ENCODE results near the gene CLDN12.
"Not testable (repeated sequence)": the region's sequence is repeated elsewhere in the genome, so short reads cannot be mapped to it uniquely, and the experiment has no call there.

The CLDN12 gene

GRCh38 chr7:90445633-90446032 is 42.4 kb downstream of the CLDN12 start:
- no peak for DNase-seq

DNA sequence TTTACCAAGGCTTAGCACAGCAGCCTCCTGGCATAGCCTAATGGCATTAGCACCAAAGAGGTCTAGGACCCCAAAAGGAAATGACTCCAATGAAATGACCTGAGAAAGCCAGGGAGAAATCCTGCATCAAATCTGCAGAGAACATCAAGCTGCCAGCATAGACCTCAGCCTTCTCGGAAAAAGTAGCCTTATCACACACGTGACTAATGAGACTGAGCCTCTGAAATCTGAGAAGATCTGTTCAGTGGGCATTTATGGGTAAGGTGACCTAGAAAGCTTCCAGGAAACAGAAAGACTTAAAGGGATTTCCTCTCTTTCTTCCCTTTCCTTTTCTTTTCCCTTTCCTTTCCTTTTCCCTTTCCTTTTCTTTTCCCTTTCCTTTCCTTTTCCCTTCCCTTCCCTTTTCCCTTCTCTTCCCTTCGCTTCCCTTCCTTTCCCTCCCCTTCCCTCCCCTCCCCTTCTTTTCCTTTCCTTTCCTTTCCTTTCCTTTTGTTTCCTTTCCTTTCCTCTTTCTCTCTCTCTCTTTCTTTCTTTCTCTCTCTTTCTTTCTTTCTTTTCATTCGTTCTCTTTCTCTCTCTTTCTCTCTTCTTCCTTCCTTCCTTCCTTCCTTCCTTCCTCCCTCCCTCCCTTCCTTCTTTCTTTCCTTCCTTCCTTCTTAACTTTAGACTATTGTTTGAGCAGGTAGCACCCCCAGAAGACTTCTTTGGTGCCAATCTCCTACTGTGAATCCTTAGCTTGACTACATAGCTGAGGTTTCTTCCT is 43.1 kb downstream of the CLDN12 start:
- no peak for DNase-seq

DNA sequence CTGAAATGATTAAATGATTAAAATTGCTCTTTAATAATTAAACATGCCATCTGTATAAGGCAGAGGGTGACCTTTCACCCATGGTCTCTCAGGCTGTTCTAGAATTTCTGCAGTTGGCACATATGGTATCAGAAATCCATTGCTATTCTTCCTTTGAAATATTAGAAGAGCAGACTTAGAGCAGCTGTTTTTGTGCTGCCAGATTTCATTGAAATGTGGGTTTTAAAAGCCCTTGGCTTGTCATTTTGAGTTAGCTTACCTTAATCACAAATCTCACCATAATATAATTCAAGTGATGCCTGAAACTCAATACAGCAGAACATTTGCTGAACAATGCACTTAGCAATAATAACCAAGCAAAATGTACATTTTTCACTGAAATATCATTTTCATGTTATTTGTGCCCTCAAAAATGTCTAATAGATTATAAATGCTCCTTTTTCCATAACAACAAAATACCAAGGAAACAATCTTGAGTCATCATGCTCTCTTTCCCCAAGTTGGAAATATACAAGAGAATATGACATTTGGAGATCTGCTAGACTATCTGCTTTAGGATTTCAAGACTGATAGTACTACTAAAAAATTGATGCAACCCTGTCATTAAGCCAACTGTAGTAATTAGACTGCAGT is 50.1 kb downstream of the CLDN12 start:
- no peak for DNase-seq

GRCh38 chr7:90453931-90454330 is 50.7 kb downstream of the CLDN12 start:
- no peak for DNase-seq

DNA sequence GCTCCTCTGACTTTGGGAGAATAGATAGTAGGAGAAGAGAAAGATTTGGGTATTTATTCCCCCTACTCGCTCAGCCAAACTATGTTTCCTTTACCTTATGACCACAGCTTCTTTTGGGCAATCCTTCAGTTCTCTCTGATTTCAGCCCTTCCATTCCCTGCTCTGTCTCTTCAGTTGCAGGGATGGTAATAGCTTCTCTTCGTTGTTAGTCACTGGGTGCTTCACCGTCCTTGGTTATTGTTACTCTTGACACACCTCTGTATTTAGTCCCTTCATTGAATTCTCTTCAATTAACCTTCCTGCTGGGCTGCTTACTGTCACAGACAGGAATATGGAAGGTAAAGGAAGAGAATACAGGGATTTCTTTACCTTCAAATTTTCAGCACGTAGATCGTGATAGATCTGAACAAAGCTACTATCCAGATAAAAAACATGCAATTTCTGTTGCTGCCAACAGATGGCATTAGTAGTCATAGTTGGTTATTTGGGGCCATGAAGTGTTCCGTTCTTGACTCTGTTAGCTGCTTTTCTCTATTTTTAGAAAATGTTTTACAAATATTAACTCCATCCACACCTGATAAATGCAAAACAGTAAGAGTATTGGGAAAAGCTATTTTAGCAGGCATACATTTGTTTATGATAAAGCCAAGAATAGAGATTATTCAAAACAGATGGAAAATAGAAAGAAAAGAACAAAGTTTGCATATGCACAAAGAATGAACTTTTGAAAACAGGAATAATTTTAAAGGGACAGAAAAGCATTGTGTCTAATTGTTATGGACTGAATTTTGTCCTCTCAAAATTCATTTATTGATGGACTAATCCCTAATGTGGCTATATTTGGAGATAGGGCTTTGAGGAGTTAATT is 52.1 kb downstream of the CLDN12 start:
- peak; percentile 50 for DNase-seq

GRCh38 chr7:90458104-90458503 is 54.8 kb downstream of the CLDN12 start:
- DNase-seq, result no peak

DNA sequence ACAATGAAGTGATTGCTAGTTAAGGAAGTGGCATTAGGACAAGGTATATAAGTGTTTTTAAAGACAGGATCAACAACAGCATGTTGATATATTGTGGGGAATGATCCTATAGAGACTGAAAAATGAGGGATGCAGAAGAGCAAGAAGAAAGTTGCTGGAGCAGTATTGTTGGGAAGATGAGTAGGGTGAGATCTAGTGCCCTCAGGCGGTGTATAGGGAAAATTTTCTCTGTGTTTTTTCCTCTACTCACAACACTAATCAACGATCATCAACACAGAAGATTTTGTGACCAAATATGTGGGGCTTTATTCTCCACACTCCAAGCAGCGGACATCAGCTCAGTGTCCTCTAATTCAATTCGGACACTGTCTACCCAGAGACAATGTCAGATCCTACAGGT is 56.6 kb downstream of the CLDN12 start:
- DNase-seq, result no peak

- no peak for DNase-seq
Observed at GRCh38 chr7:90461219-90461618, 58.0 kb downstream of the CLDN12 start.

- DNase-seq, result not testable (repeated sequence)
Observed at GRCh38 chr7:90463151-90463628, 59.9 kb downstream of the CLDN12 start.
